HUES64 (cell line): ENCODE results near the gene LPIN1.
"Not testable (repeated sequence)": the region's sequence is repeated elsewhere in the genome, so short reads cannot be mapped to it uniquely, and the experiment has no call there.

ENCODE experiments used
- H3K27ac ChIP-seq: 2 replicates; pipeline ENCODE4 v1.7.0; 2013; ENCODE audit warnings: low read depth, low read length, inconsistent platforms
- H3K27me3 ChIP-seq: 2 replicates; pipeline ENCODE4 v1.6.1; 2013; ENCODE audit warnings: mild to moderate bottlenecking, low read length; ENCODE audit not compliant: insufficient read depth
- H3K36me3 ChIP-seq: 2 replicates; pipeline ENCODE4 v1.6.1; 2013; ENCODE audit warnings: mild to moderate bottlenecking, low read length; ENCODE audit not compliant: insufficient read depth
- H3K4me1 ChIP-seq: 2 replicates; pipeline ENCODE4 v1.6.1; 2013; ENCODE audit warnings: mild to moderate bottlenecking, low read length, moderate library complexity; ENCODE audit not compliant: insufficient read depth
- H3K4me3 ChIP-seq: 2 replicates; pipeline ENCODE4 v1.5.1; 2013; ENCODE audit warnings: mild to moderate bottlenecking, low read length, moderate library complexity
- H3K9ac ChIP-seq: 2 replicates; pipeline ENCODE4 v1.6.1; 2013; ENCODE audit warnings: mild to moderate bottlenecking, low read depth, low read length
- H3K9me3 ChIP-seq: 2 replicates; pipeline ENCODE4 v1.6.1; 2013; ENCODE audit warnings: low read depth, low read length; ENCODE audit not compliant: insufficient read depth
- WGBS: fragments of 150-250, 120-280 bp; methylation state at CpG from one replicate; pipeline ENCODE4 v1.1.7; 2013; ENCODE audit warnings: missing lambda C conversion rate; 5-methylcytosine and 5-hydroxymethylcytosine counted together

LPIN1 gene

DNA sequence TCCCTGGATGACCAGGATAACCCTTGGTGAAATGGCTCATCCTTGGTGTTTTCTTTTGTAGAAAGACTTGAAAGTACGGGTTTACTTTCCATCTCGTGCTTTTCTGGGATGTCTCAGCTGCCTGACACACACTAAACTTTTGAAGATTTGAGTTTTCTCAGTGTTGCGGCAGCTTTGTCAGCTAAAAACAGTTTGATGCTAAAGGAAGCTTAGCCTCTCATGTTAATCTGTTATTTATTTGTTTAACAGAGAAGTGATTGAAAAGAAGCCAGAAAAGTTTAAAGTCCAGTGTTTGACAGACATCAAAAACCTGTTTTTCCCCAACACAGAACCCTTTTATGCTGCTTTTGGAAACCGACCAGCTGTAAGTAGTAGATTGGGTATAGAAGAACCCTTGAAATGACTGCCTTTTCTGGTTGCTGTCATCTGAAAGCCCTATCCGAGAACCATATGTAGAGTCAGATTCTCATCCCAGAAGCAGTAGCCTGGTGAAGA, 72.8 kb downstream of the LPIN1 start:
- 96% methylated on average over 5 of the region's 5 CpGs for WGBS
- Histone ChIP-seq H3K4me3 (no peak overlapping the region), H3K9me3 (no peaks in the 10 kb centered on the region), H3K4me1 (no peaks in the 10 kb centered on the region), H3K27me3 (no peaks in the 10 kb centered on the region), H3K9ac (no peak overlapping the region), H3K27ac (no peak overlapping the region), H3K36me3 (peaks cover 35% of the 10 kb centered on the region; the same call in 1 of the 2 replicates)

DNA sequence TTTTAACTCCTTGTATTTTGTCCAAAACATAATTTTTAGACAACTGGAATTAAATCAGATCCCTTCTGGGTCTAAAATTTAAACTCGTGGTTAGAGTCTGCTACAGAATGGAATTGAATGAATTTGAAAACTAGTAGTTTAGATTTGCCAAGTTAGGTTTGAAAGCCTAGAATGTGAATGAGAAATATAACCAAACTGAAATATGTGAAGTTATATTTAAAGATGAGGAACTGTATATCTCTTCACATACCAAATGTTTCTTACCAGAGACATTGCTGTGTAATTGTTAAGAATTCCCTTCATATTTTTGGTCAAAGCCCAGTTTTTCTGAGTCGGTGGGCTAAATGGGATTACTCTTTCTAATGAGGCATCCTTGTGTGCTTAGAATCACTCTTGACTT, 74.2 kb downstream of the LPIN1 start:
- Histone ChIP-seq H3K9ac (no peak overlapping the region), H3K4me1 (no peaks in the 10 kb centered on the region), H3K27ac (no peak overlapping the region), H3K9me3 (no peaks in the 10 kb centered on the region), H3K36me3 (peaks cover 31% of the 10 kb centered on the region; the same call in 1 of the 2 replicates), H3K27me3 (no peaks in the 10 kb centered on the region), H3K4me3 (no peak overlapping the region)
- WGBS: 95% methylated on average over 2 of the region's 2 CpGs

DNA sequence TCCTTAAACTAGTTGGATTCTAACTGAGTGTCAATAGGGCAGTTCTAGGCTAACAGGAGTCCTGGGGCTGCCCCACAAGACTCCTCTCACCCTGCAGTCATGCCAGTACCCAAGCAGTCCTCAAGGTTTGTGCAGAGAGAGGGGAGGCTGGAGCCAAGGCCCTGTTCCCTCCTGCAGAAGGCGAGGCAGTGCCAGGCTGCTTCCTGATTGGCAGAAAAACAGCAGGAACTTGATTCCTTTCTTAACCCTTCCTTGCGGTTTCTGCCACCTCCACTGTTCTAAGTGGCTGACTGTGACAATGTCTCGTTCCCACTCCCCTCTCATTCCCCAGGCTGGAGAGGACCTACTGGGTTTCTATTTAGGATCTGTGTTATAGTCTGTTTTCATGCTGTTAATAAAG, 75.3 kb downstream of the LPIN1 start:
- WGBS: 89% methylated on average over 2 of the region's 3 CpGs

DNA sequence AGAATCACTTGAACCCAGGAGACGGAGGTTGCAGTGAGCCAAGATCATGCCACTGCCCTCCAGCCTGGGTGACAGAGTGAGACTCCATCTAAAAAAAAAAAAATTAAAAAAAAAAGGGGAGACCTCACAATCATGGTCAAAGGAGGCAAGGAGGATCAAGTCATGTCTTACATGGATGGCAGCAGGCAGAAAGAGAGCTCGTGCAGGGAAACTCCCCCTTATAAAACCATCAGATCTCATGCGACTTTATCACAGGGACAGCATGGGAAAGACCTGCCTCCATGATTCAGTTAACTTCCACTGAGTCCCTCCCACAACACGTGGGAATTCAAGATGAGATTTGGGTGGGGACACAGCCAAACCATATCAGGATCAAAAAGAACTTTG, 75.9 kb downstream of the LPIN1 start:
- not testable (repeated sequence) for H3K27me3 ChIP-seq, H3K4me3 ChIP-seq, H3K27ac ChIP-seq, H3K4me1 ChIP-seq, H3K9me3 ChIP-seq, H3K9ac ChIP-seq
- H3K36me3 ChIP-seq: peaks cover 17% of the 10 kb centered on the region; the same call in 1 of the 2 replicates
- 94% methylated on average over 4 of the region's 4 CpGs for WGBS

More for the DNA sequence above, 75.3 kb downstream of the LPIN1 start:
- Histone ChIP-seq H3K27me3 (no peaks in the 10 kb centered on the region), H3K4me1 (no peaks in the 10 kb centered on the region), H3K36me3 (peaks cover 23% of the 10 kb centered on the region; the same call in 1 of the 2 replicates), H3K4me3 (no peak overlapping the region), H3K9ac (no peak overlapping the region), H3K27ac (no peak overlapping the region), H3K9me3 (no peaks in the 10 kb centered on the region)

DNA sequence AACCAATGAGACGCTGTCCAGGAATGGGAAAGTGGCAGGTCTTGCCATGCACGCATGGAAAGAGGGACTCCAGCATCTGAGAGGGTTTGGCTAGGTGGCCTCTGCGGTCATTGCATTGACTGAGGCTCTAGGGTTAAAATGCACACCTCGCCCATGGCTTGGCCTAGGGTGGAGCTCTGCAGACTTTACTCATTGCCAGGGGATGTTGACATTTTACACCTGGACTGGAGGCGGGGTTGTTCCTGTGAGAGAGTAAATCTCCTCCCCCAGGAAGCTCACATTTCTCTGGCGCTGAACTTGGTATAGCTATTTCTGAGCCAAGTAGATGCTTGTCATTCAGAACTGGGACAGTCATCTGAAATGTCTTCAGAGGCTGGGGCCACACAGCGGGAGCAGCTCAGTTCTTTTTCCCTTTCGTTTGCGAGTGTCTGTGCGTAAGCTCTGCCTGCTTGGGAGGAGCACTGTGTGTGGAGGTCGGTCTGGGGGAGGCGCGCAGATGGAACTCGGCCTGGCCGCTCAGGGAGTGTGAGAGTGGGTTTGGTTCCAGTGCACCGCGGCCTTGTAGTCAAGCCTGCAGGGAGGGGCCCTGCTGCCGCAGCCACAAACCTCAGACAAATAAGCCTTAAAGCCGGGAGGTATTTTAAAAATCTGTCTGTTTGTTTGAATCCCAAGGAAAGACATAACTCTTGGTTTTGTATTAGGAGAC, 76.5 kb downstream of the LPIN1 start:
- H3K36me3 ChIP-seq: peaks cover 16% of the 10 kb centered on the region; the same call in 1 of the 2 replicates
- H3K9ac ChIP-seq: no peak overlapping the region
- no peaks in the 10 kb centered on the region for H3K4me1 ChIP-seq
- H3K27ac ChIP-seq: no peak overlapping the region
- H3K27me3 ChIP-seq: no peaks in the 10 kb centered on the region
- H3K4me3 ChIP-seq: no peak overlapping the region
- 94% methylated on average over 19 of the region's 19 CpGs for WGBS
- no peaks in the 10 kb centered on the region for H3K9me3 ChIP-seq

DNA sequence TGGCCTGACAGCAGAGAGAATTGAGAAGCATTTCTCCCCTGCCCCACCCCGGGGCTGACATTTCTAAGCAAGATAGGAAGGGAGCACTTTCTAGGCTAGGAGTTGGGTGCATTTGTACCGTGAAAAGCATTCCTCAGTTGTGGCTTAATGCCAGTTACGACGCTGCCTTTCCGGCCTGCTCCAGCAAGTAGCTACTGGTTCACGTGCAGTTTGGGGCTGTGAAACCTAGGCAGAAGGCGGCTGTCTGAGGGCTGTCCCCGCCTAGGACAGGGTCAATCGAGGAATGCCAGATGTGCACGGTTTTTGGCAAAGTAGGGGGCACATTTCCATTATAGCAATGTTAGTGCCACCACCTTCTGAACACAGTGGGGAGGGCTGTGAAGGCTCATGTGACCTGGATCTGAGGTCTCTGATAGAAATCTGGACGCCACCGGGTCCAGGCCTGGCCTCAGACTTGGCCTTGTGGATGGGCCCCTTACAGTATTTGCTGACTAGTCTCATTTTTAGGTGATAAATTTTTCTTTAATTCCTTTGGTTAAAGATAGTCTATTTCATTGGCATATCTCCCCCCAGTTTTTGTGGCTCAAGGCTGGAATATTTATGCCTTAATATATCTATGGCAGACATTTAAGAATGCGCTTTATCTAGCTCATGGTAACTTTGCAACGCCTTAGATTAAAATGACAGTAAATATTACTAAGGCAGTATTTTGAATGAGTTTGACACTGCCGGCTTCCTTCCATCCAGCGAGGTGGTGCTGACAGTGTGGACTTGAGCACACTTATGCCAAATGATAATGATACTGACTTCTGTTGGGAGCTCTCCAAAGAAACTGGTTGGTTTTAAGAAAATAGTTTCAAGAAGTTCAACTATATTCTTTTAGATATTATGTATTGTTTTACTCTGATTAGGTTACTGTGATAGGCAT, 78.7 kb downstream of the LPIN1 start:
- H3K4me3 ChIP-seq: no peak overlapping the region
- no peak overlapping the region for H3K9ac ChIP-seq
- H3K9me3 ChIP-seq: no peaks in the 10 kb centered on the region
- H3K27ac ChIP-seq: no peak overlapping the region
- H3K27me3 ChIP-seq: no peaks in the 10 kb centered on the region
- H3K4me1 ChIP-seq: peaks cover 12% of the 10 kb centered on the region
- WGBS: 93% methylated on average over 16 of the region's 16 CpGs
- H3K36me3 ChIP-seq: peaks cover 13% of the 10 kb centered on the region; the same call in 1 of the 2 replicates

DNA sequence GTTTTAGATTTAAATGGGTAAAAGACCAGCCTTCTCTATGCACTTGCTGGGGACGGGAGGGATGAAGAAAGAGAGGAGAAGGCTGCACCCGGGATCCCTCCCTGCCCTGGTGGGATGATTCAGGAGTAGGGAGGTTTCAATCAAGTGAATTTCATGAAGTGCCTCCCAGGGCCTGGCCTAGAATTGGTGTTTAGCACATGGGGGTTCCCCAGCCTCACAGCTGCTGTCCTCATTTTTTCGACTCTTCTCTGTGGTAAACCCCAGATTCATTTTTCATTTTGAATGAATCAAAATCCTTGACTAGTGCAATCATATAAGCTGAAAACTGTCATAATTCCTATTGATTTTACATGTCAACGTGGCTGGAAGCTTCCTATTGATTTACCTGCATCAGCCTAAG, 81.1 kb downstream of the LPIN1 start:
- WGBS: 90% methylated on average over 4 of the region's 4 CpGs

DNA sequence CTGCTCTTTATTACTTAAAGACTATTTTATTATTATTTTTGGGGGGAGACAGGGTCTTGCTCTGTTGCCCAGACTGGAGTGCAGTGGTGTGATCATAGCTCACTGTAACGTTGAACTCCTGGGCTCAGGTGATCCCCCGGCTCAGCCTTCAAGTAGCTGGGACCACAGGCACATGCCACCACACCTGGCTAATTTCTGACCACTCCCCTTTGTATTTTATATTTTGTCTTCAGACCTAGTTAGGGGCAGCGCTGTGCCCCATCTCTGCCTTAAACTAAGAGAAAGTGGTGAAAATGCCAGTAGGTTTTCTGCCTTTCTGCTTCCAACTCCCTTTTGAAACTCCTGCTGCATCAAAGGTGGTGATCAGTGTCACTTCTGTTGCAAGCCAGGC, 82.5 kb downstream of the LPIN1 start:
- no peak overlapping the region for H3K27ac ChIP-seq

More for the DNA sequence above, 81.1 kb downstream of the LPIN1 start:
- Histone ChIP-seq H3K27ac (no peak overlapping the region), H3K9ac (no peak overlapping the region), H3K4me1 (peaks cover 24% of the 10 kb centered on the region), H3K9me3 (no peaks in the 10 kb centered on the region), H3K4me3 (no peak overlapping the region), H3K36me3 (peaks cover 5% of the 10 kb centered on the region; the same call in 1 of the 2 replicates), H3K27me3 (no peaks in the 10 kb centered on the region)

DNA sequence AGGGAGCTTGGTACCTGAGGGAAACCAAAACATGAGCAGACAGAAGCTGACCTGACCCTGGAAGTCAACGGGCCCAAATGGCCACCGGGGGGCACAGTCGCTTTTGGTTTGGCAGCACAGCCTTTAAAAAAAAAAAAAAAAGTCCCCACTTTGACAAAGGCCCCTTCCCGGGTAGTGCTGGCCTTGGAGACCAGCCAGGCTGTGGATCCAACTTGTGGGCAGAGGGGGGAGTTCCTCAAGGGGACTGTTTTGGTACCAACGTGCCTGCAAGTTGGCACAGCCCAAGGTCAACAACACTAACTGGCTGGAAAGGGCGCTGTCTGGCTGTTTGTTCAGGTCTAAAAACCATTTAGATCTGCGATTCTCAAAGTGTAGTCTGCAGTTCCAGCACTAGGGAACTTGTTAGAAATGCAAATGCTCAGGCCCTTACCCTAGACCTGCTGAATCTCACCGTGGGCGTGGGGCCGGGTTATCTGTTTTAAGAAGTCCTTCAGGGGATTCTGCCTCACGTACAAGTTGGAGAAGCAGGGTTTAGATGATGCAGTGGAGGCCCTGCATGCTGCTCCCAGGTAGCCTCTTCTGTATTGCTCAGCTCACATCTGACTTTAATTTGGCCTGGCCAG, 83.0 kb downstream of the LPIN1 start:
- H3K36me3 ChIP-seq: peaks cover 5% of the 10 kb centered on the region; the same call in 1 of the 2 replicates
- H3K9me3 ChIP-seq: 0 out of 2 replicates have a peak, but pooled peaks cover 2% of the 10 kb centered on the region
- 18% methylated on average over 11 of the region's 11 CpGs for WGBS
- no peaks in the 10 kb centered on the region for H3K27me3 ChIP-seq
- peaks cover 24% of the 10 kb centered on the region for H3K4me1 ChIP-seq
- no peak overlapping the region for H3K4me3 ChIP-seq
- peak overlapping the region; percentile 66 for H3K9ac ChIP-seq
- H3K27ac ChIP-seq: peak overlapping the region; percentile 89

More for the DNA sequence above, 82.5 kb downstream of the LPIN1 start:
- Histone ChIP-seq H3K9ac (no peak overlapping the region), H3K4me3 (no peak overlapping the region), H3K36me3 (peaks cover 5% of the 10 kb centered on the region; the same call in 1 of the 2 replicates), H3K4me1 (peaks cover 24% of the 10 kb centered on the region), H3K27me3 (no peaks in the 10 kb centered on the region), H3K9me3 (no peaks in the 10 kb centered on the region)
- 96% methylated on average over 3 of the region's 3 CpGs for WGBS

DNA sequence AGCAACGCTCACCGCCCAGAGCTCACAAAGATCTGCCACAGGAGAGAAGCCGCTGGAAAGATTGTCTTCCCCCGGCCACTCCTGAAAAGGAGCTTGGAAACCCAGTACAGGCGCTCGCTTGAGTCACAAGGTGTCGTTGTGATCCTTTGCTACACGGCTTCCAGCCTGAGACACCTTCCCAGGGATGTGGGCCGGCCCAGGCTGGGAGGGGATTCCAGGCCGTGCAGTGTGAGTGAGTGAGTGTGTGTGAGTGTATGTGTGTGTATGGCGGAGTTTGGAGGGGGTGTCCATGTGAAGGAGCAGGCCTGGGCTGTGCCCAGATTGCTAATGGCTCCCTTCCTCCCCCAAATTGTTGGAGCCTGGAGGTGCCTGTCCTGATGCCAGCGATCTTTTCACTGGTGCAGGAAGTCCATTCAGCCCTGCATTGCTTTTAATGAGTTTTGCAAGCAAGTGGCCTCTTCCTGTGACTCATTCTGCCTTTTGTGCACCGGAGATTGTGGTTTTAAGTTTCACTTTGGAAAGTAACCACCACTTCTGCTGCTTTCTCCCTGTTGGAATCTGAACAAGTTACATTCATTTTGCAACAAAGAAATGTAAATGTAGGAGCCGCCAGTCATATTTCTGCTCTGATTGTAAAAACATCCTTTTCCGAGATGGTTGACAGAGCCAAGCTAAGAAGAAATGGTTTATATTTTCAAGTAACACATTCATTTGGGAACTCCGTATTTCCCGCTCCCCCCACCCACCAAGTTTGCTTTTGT, 83.7 kb downstream of the LPIN1 start:
- Histone ChIP-seq H3K4me1 (peaks cover 24% of the 10 kb centered on the region), H3K36me3 (peaks cover 2% of the 10 kb centered on the region; the same call in 1 of the 2 replicates), H3K4me3 (peak overlapping the region; percentile 23; the same call in 1 of the 2 replicates), H3K27ac (peak overlapping the region; percentile 89), H3K27me3 (no peaks in the 10 kb centered on the region), H3K9ac (peak overlapping the region; percentile 66), H3K9me3 (0 out of 2 replicates have a peak, but pooled peaks cover 2% of the 10 kb centered on the region)
- WGBS: 8% methylated on average over 13 of the region's 17 CpGs
